Liver (tissue), 3 donors: ENCODE data around the gene CCDC158.

ENCODE experiments used
- CTCF ChIP-seq: fragments of 150-350 bp; IDR thresholded peaks from 2 replicates; pipeline ENCODE4 v1.5.1; 2017; ENCODE audit warnings: improper control_type of control experiment, low read depth, low read length; ENCODE audit not compliant: missing input control
- EGR1 ChIP-seq, 2 donors: IDR thresholded peaks; 2 replicates each; pipeline ENCODE4 v1.6.1; 2016 to 2018; ENCODE audit warnings: antibody characterized with exemption in 2 of 2, low read depth in 2 of 2
- FOXA1 ChIP-seq: IDR thresholded peaks from 2 replicates; pipeline ENCODE4 v1.6.1; 2016; ENCODE audit warnings: antibody characterized with exemption
- RAD21 ChIP-seq, 2 donors: IDR thresholded peaks; 2 replicates each; pipeline ENCODE4 v1.6.1; 2016; ENCODE audit warnings: antibody characterized with exemption in 2 of 2, mild to moderate bottlenecking in 2 of 2
- REST ChIP-seq: IDR thresholded peaks from 2 replicates; pipeline ENCODE4 v1.6.1; 2016; ENCODE audit warnings: antibody characterized with exemption, mild to moderate bottlenecking
- donor health status: healthy.
- donor health status: healthy.

- TF ChIP-seq FOXA1 (no peak), EGR1 (IDR thresholded peaks at IDR 0.05; ENCODE audit: low read depth in 2 of 2) (no peak), REST (no peak), CTCF (no peak), RAD21 (IDR thresholded peaks at IDR 0.05) (no peak)
These were observed 37.4 kb upstream of the CCDC158 start for GRCh38 chr4:76458297-76458696.
